ENCODE data around the gene CEND1.

CEND1 gene

GRCh38 chr11:827146-827896 lies 37.4 kb upstream of the CEND1 start:
- no peak for DNase-seq (ENCODE audit: low read depth)

GRCh38 chr11:826836-827145 lies 36.9 kb upstream of the CEND1 start:
- no peak for DNase-seq (ENCODE audit: low read depth)

GRCh38 chr11:826227-826621 lies 36.3 kb upstream of the CEND1 start:
- no peak for DNase-seq (ENCODE audit: low read depth)

GRCh38 chr11:825366-826226 lies 35.7 kb upstream of the CEND1 start:
- no peak for DNase-seq (ENCODE audit: low read depth)

GRCh38 chr11:824942-825341 lies 35.1 kb upstream of the CEND1 start:
- no peak for DNase-seq (ENCODE audit: low read depth)

GRCh38 chr11:824292-824880 lies 34.5 kb upstream of the CEND1 start:
- no peak for DNase-seq (ENCODE audit: low read depth)

- no peak for DNase-seq (ENCODE audit: low read depth)
Observed at GRCh38 chr11:823441-824291, 33.8 kb upstream of the CEND1 start.

- DNase-seq (ENCODE audit: low read depth): no peak
Observed at GRCh38 chr11:821512-822371, 31.9 kb upstream of the CEND1 start.

- DNase-seq (ENCODE audit: low read depth): no peak
Observed at GRCh38 chr11:820655-821511, 31.0 kb upstream of the CEND1 start.

- no peak for DNase-seq (ENCODE audit: low read depth)
Observed at GRCh38 chr11:819943-820649, 30.2 kb upstream of the CEND1 start.

GRCh38 chr11:819129-819931 lies 29.4 kb upstream of the CEND1 start:
- no peak for DNase-seq (ENCODE audit: low read depth)

- no peak for DNase-seq (ENCODE audit: low read depth)
Observed at GRCh38 chr11:818396-819128, 28.7 kb upstream of the CEND1 start, which contains the start of gene PNPLA2. Gene PNPLA2, plus strand, starts transcription at chr11:818914. Its CDS starts 805 bp downstream, at chr11:819719.

- DNase-seq (ENCODE audit: low read depth): no peak
Observed at GRCh38 chr11:816433-816779, 26.5 kb upstream of the CEND1 start.

- no peak for DNase-seq (ENCODE audit: low read depth)
Observed at GRCh38 chr11:815675-816432, 26.0 kb upstream of the CEND1 start.

- DNase-seq (ENCODE audit: low read depth): no peak
Observed at GRCh38 chr11:813456-814096, 23.7 kb upstream of the CEND1 start.

GRCh38 chr11:813072-813455 lies 23.2 kb upstream of the CEND1 start:
- DNase-seq (ENCODE audit: low read depth): no peak

- DNase-seq (ENCODE audit: low read depth): no peak
Observed at GRCh38 chr11:812390-812789, 22.5 kb upstream of the CEND1 start.
